Measurements from ENCODE around the gene ENTREP3. TPM values are rescaled to one million over a fixed set of nuclear protein-coding genes. Genes with fewer than 3 reads are reported as not detected.

Gene ENTREP3
- total RNA-seq, 1 donor, result 6.5 TPM

GRCh38 chr1:155272466-155273342 is 17.4 kb upstream of the ENTREP3 start:
- peaks cover 9% of the 10 kb centered on the region for H4K20me1 ChIP-seq (ENCODE audit: insufficient read depth, low read length)
- H3K79me2 ChIP-seq (ENCODE audit: insufficient read depth, low read length), result peaks cover 39% of the 10 kb centered on the region
- peak overlapping the region; percentile 42 for H3K27ac ChIP-seq (ENCODE audit: low read depth, low read length)
- H3K36me3 ChIP-seq (ENCODE audit: insufficient read depth, low read length), result peaks cover 35% of the 10 kb centered on the region
- peak overlapping the region; percentile 74 for H2AFZ ChIP-seq (ENCODE audit: low read length)
- H3K4me2 ChIP-seq (ENCODE audit: insufficient read depth, low read length), result peak overlapping the region; percentile 92
- no peaks in the 10 kb centered on the region for H3K9me3 ChIP-seq (ENCODE audit: low read depth, low read length)
- H3K4me1 ChIP-seq (ENCODE audit: insufficient read depth, low read length), result peaks cover 17% of the 10 kb centered on the region
- peak overlapping the region; percentile 82 for H3K4me3 ChIP-seq (ENCODE audit: insufficient read depth, low read length)
- peak; percentile 96 for DNase-seq (ENCODE audit: insufficient read length, low spot score, missing footprints)
- TF ChIP-seq CTCF (IDR thresholded peaks at IDR 0.05; ENCODE audit: extremely low read depth, low read depth, low read length), result no peak
- no peaks in the 10 kb centered on the region for H3K27me3 ChIP-seq (ENCODE audit: insufficient read depth, low read length)

GRCh38 chr1:155269381-155269780 is 14.1 kb upstream of the ENTREP3 start:
- no peak overlapping the region for H2AFZ ChIP-seq (ENCODE audit: low read length)
- no peak overlapping the region for H3K4me3 ChIP-seq (ENCODE audit: insufficient read depth, low read length)
- H3K27ac ChIP-seq (ENCODE audit: low read depth, low read length), result no peak overlapping the region
- H3K36me3 ChIP-seq (ENCODE audit: insufficient read depth, low read length), result peaks cover 66% of the 10 kb centered on the region
- no peak for DNase-seq (ENCODE audit: insufficient read length, low spot score, missing footprints)
- peaks cover 9% of the 10 kb centered on the region for H4K20me1 ChIP-seq (ENCODE audit: insufficient read depth, low read length)
- no peaks in the 10 kb centered on the region for H3K27me3 ChIP-seq (ENCODE audit: insufficient read depth, low read length)
- H3K9me3 ChIP-seq (ENCODE audit: low read depth, low read length), result no peaks in the 10 kb centered on the region
- TF ChIP-seq CTCF (IDR thresholded peaks at IDR 0.05; ENCODE audit: extremely low read depth, low read depth, low read length), result no peak
- H3K4me2 ChIP-seq (ENCODE audit: insufficient read depth, low read length), result no peak overlapping the region
- H3K79me2 ChIP-seq (ENCODE audit: insufficient read depth, low read length), result peaks cover 39% of the 10 kb centered on the region
- H3K4me1 ChIP-seq (ENCODE audit: insufficient read depth, low read length), result peaks cover 7% of the 10 kb centered on the region

- H4K20me1 ChIP-seq (ENCODE audit: insufficient read depth, low read length), result peaks cover 9% of the 10 kb centered on the region
- peaks cover 74% of the 10 kb centered on the region for H3K36me3 ChIP-seq (ENCODE audit: insufficient read depth, low read length)
- H3K79me2 ChIP-seq (ENCODE audit: insufficient read depth, low read length), result peaks cover 36% of the 10 kb centered on the region
- H3K9me3 ChIP-seq (ENCODE audit: low read depth, low read length), result no peaks in the 10 kb centered on the region
- no peak overlapping the region for H3K27ac ChIP-seq (ENCODE audit: low read depth, low read length)
- no peak for TF ChIP-seq CTCF (IDR thresholded peaks at IDR 0.05; ENCODE audit: extremely low read depth, low read depth, low read length)
- no peak overlapping the region for H3K4me3 ChIP-seq (ENCODE audit: insufficient read depth, low read length)
- no peak for DNase-seq (ENCODE audit: insufficient read length, low spot score, missing footprints)
- H3K4me1 ChIP-seq (ENCODE audit: insufficient read depth, low read length), result peaks cover 5% of the 10 kb centered on the region
- H2AFZ ChIP-seq (ENCODE audit: low read length), result no peak overlapping the region
- no peak overlapping the region for H3K4me2 ChIP-seq (ENCODE audit: insufficient read depth, low read length)
- no peaks in the 10 kb centered on the region for H3K27me3 ChIP-seq (ENCODE audit: insufficient read depth, low read length)
Measured at GRCh38 chr1:155268630-155269029, 13.3 kb upstream of the ENTREP3 start.

- Histone ChIP-seq H4K20me1 (ENCODE audit: insufficient read depth, low read length) (peaks cover 6% of the 10 kb centered on the region), H3K4me1 (ENCODE audit: insufficient read depth, low read length) (peaks cover 7% of the 10 kb centered on the region), H3K27me3 (ENCODE audit: insufficient read depth, low read length) (no peaks in the 10 kb centered on the region), H3K79me2 (ENCODE audit: insufficient read depth, low read length) (peaks cover 28% of the 10 kb centered on the region), H3K4me3 (ENCODE audit: insufficient read depth, low read length) (no peak overlapping the region), H3K27ac (ENCODE audit: low read depth, low read length) (no peak overlapping the region), H3K4me2 (ENCODE audit: insufficient read depth, low read length) (no peak overlapping the region), H2AFZ (ENCODE audit: low read length) (no peak overlapping the region), H3K9me3 (ENCODE audit: low read depth, low read length) (no peaks in the 10 kb centered on the region), H3K36me3 (ENCODE audit: insufficient read depth, low read length) (peaks cover 83% of the 10 kb centered on the region)
- DNase-seq (ENCODE audit: insufficient read length, low spot score, missing footprints), result peak; percentile 45
- TF ChIP-seq CTCF (IDR thresholded peaks at IDR 0.05; ENCODE audit: extremely low read depth, low read depth, low read length), result no peak
Measured at GRCh38 chr1:155267373-155267772, 12.1 kb upstream of the ENTREP3 start.

Data from osteoblast (primary cell).